ENCODE measurements around the gene PPCS. TPM values are rescaled to one million over a fixed set of nuclear protein-coding genes. Genes with fewer than 3 reads are reported as not detected.
"Not testable (repeated sequence)": the region's sequence is repeated elsewhere in the genome, so short reads cannot be mapped to it uniquely, and the experiment has no call there.

Gene PPCS
- polyA plus RNA-seq, 1 donor = 33.1 TPM

- DNase-seq (ENCODE audit: low read depth) = no peak
These were observed 3.0 kb upstream of the PPCS start for GRCh38 chr1:42453386-42453785.

GRCh38 chr1:42454403-42454802 is 1.9 kb upstream of the PPCS start:
- DNase-seq (ENCODE audit: low read depth) = no peak

- no peak for DNase-seq (ENCODE audit: low read depth)
These were observed 379 bp downstream of the PPCS start for GRCh38 chr1:42456754-42457089.

GRCh38 chr1:42461196-42461595 is 4.9 kb downstream of the PPCS start:
- DNase-seq (ENCODE audit: low read depth) = no peak

- peak; percentile 97 for DNase-seq (ENCODE audit: low read depth)
These were observed 6.8 kb downstream of the PPCS start, which contains the start of gene CCDC30 for GRCh38 chr1:42462828-42463763. Gene CCDC30 (plus strand): TSS chr1:42463286. CDS start chr1:42480552, 17,266 bp downstream.

- DNase-seq (ENCODE audit: low read depth) = no peak
These were observed 7.6 kb downstream of the PPCS start for GRCh38 chr1:42463921-42464320.

- DNase-seq (ENCODE audit: low read depth) = no peak
These were observed 9.7 kb downstream of the PPCS start for GRCh38 chr1:42466030-42466429.

- DNase-seq (ENCODE audit: low read depth) = no peak
These were observed 13.4 kb downstream of the PPCS start for GRCh38 chr1:42469727-42470126.

- DNase-seq (ENCODE audit: low read depth) = no peak
These were observed 20.3 kb downstream of the PPCS start for GRCh38 chr1:42476605-42477004.

- DNase-seq (ENCODE audit: low read depth) = not testable (repeated sequence)
These were observed 21.0 kb downstream of the PPCS start for GRCh38 chr1:42477354-42477753.

GRCh38 chr1:42477775-42478174 is 21.4 kb downstream of the PPCS start:
- no peak for DNase-seq (ENCODE audit: low read depth)

- no peak for DNase-seq (ENCODE audit: low read depth)
These were observed 23.3 kb downstream of the PPCS start for GRCh38 chr1:42479621-42480020.

GRCh38 chr1:42480921-42481320 is 24.6 kb downstream of the PPCS start:
- DNase-seq (ENCODE audit: low read depth) = no peak

- DNase-seq (ENCODE audit: low read depth) = no peak
These were observed 26.4 kb downstream of the PPCS start for GRCh38 chr1:42482635-42483153.

- DNase-seq (ENCODE audit: low read depth) = no peak
These were observed 28.0 kb downstream of the PPCS start for GRCh38 chr1:42484382-42484781.

GRCh38 chr1:42490237-42490636 is 33.9 kb downstream of the PPCS start:
- DNase-seq (ENCODE audit: low read depth) = no peak

GRCh38 chr1:42502031-42502430 is 45.7 kb downstream of the PPCS start:
- not testable (repeated sequence) for DNase-seq (ENCODE audit: low read depth)

GRCh38 chr1:42504535-42505128 is 48.3 kb downstream of the PPCS start:
- no peak for DNase-seq (ENCODE audit: low read depth)

GRCh38 chr1:42506576-42506975 is 50.2 kb downstream of the PPCS start:
- DNase-seq (ENCODE audit: low read depth) = no peak
